SK-N-SH treated with all-trans-retinoic acid at 6 μM for 48 hours (cell line): ENCODE data around the gene HIBCH.

ENCODE experiments used
- ATAC-seq: fragments of 200-7000 bp; cut with Tn5 transposase; 3 replicates; pipeline ENCODE4 v1.9.1; 2020; ENCODE audit warnings: mild to moderate bottlenecking, moderate library complexity
- ARNTL ChIP-seq: fragments of 450-650 bp; formaldehyde crosslinking; IDR thresholded peaks from 2 replicates; pipeline ENCODE4 v1.5.0; 2020; ENCODE audit warnings: low read depth, mild to moderate bottlenecking, moderate library complexity, borderline replicate concordance
- BACH2 ChIP-seq: fragments of 250-450 bp; sonication (Bioruptor Pico); IDR thresholded peaks from 2 replicates; pipeline ENCODE4 v1.9.0; 2021; ENCODE audit warnings: mild to moderate bottlenecking, borderline replicate concordance
- CSDC2 ChIP-seq: fragments of 250-450 bp; sonication (Bioruptor Pico); IDR thresholded peaks from 2 replicates; pipeline ENCODE4 v1.5.0; 2020; ENCODE audit warnings: mild to moderate bottlenecking, moderate library complexity
- ESRRG ChIP-seq: fragments of 250-450 bp; sonication (Bioruptor Pico); IDR thresholded peaks from 2 replicates; pipeline ENCODE4 v1.6.1; 2021; ENCODE audit warnings: mild to moderate bottlenecking
- GLIS3 ChIP-seq: fragments of 250-450 bp; sonication (Bioruptor Pico); IDR thresholded peaks from 2 replicates; pipeline ENCODE4 v1.5.0; 2020; ENCODE audit warnings: mild to moderate bottlenecking, moderate library complexity
- ISL1 ChIP-seq: fragments of 250-450 bp; sonication (Bioruptor Pico); IDR thresholded peaks from 2 replicates; pipeline ENCODE4 v2.1.2; 2022; ENCODE audit warnings: mild to moderate bottlenecking, moderate library complexity
- OSR1 ChIP-seq: fragments of 250-450 bp; sonication (Bioruptor Pico); IDR thresholded peaks from 2 replicates; pipeline ENCODE4 v1.8.0; 2022; ENCODE audit warnings: moderate library complexity, mild to moderate bottlenecking, inconsistent platforms
- PATZ1 ChIP-seq: fragments of 250-450 bp; sonication (Bioruptor Pico); IDR thresholded peaks from 2 replicates; pipeline ENCODE4 v1.8.0; 2020; ENCODE audit warnings: mild to moderate bottlenecking, moderate library complexity, borderline replicate concordance
- POU6F1 ChIP-seq: fragments of 250-450 bp; sonication (Bioruptor Pico); IDR thresholded peaks from 2 replicates; pipeline ENCODE4 v1.8.0; 2021; ENCODE audit warnings: low read depth, mild to moderate bottlenecking, moderate library complexity, borderline replicate concordance
- PPARA ChIP-seq: fragments of 250-450 bp; sonication (Bioruptor Pico); IDR thresholded peaks from 2 replicates; pipeline ENCODE4 v1.5.0; 2020; ENCODE audit warnings: mild to moderate bottlenecking, borderline replicate concordance
- RARB ChIP-seq: fragments of 250-450 bp; sonication (Bioruptor Pico); IDR thresholded peaks from 2 replicates; pipeline ENCODE4 v1.8.0; 2021; ENCODE audit warnings: mild to moderate bottlenecking, moderate library complexity
- SNAI2 ChIP-seq: fragments of 250-450 bp; sonication (Bioruptor Pico); IDR thresholded peaks from 2 replicates; pipeline ENCODE4 v1.5.0; 2020; ENCODE audit warnings: mild to moderate bottlenecking, moderate library complexity
- TCF4 ChIP-seq: fragments of 250-450 bp; sonication (Bioruptor Pico); IDR thresholded peaks from 2 replicates; pipeline ENCODE4 v1.8.0; 2021; ENCODE audit warnings: mild to moderate bottlenecking, moderate library complexity, borderline replicate concordance
- TOX ChIP-seq: fragments of 250-450 bp; sonication (Bioruptor Pico); IDR thresholded peaks from 2 replicates; pipeline ENCODE4 v1.8.0; 2021; ENCODE audit warnings: mild to moderate bottlenecking, moderate library complexity, borderline replicate concordance
- ZFP30 ChIP-seq: fragments of 450-650 bp; formaldehyde crosslinking; IDR thresholded peaks from 2 replicates; pipeline ENCODE4 v1.5.0; 2022; ENCODE audit warnings: mild to moderate bottlenecking, moderate library complexity
- ZNF565 ChIP-seq: fragments of 450-650 bp; formaldehyde crosslinking; conservative IDR thresholded peaks from 2 replicates; pipeline ENCODE4 v1.5.0; 2020; ENCODE audit warnings: low read depth, mild to moderate bottlenecking, moderate library complexity
- ZNF70 ChIP-seq: fragments of 450-650 bp; formaldehyde crosslinking; IDR thresholded peaks from 2 replicates; pipeline ENCODE4 v1.5.0; 2020; ENCODE audit warnings: mild to moderate bottlenecking, moderate library complexity
- ZNF8 ChIP-seq: fragments of 450-650 bp; formaldehyde crosslinking; IDR thresholded peaks from 2 replicates; pipeline ENCODE4 v1.5.0; 2020; ENCODE audit warnings: mild to moderate bottlenecking, moderate library complexity
- TF ChIP-seq, protein P1 (sequence below): fragments of 250-450 bp; sonication (Bioruptor Pico); IDR thresholded peaks from 2 replicates; pipeline ENCODE4 v1.5.1; 2021; ENCODE audit warnings: mild to moderate bottlenecking, moderate library complexity
- TF ChIP-seq, protein P2 (sequence below): fragments of 250-450 bp; sonication (Bioruptor Pico); IDR thresholded peaks from 2 replicates; pipeline ENCODE4 v1.5.0; 2020; ENCODE audit warnings: mild to moderate bottlenecking, moderate library complexity
- TF ChIP-seq, protein P3 (sequence below): fragments of 250-450 bp; sonication (Bioruptor Pico); IDR thresholded peaks from 2 replicates; pipeline ENCODE4 v1.5.1; 2020; ENCODE audit warnings: low read depth, mild to moderate bottlenecking, moderate library complexity

The HIBCH gene

DNA sequence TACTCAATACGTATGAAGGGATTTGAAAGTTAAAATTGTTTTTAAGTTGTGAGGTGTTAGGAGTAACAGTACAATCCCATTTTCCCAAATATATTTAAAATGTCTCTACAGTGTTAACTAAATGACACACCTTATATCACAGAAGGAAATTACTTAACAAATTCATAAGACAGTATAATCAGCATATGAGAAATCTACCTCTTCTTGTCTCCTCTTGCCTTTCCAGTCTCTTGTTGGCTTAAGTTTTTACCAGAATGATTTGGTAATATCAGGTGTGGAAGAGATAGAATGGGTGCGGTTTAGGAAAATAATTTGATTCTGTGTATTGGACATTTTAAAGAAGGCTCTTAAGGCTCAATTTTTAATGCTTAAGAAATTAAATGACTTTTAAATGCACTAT, 14.3 kb upstream of the HIBCH start (continued):
- TF ChIP-seq POU6F1 (CRISPR knock-in tag): no peak

GRCh38 chr2:190333395-190333794, 13.8 kb upstream of the HIBCH start:
- ATAC-seq: no peak

DNA sequence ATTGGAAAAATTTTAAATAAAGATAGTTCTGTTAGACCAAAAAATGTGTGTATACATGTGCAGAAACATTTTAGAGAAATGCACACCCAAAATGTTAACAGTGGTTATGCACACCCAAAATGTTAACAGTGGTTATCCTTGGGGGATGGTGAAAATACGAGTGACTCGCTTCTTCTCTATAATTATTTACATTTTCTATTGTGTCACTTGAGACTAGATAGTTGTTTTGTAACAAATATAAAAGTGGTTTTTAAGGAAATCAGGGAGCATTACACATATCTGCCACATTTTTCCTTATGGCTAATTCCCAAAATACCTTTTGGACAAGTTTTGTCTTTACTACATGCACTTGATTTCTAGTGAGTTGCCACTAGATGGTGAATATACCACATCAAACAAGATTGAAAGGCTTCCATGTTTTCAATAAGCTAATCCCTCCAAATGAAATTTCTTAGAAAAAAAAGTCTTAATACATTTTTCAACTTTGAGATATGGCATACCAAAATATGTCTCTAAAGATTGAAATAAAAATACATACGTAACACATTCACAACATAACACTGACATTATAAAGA, 9.0 kb upstream of the HIBCH start:
- ATAC-seq: no peak
- TF ChIP-seq POU6F1 (CRISPR knock-in tag) (no peak), PPARA (no peak), CSDC2 (CRISPR knock-in tag) (no peak), PATZ1 (no peak), TOX (CRISPR knock-in tag) (no peak), SNAI2 (CRISPR knock-in tag) (no peak), ARNTL (no peak), ESRRG (CRISPR knock-in tag) (no peak), RARB (CRISPR knock-in tag) (no peak), ISL1 (no peak)

More at GRCh38 chr2:190333395-190333794, 13.8 kb upstream of the HIBCH start:
- TF ChIP-seq TCF4 (CRISPR knock-in tag): no peak
- TF ChIP-seq ZNF565: no peak
- no peak for TF ChIP-seq ISL1
- TF ChIP-seq POU6F1 (CRISPR knock-in tag): no peak
- no peak for TF ChIP-seq ZNF8 (CRISPR knock-in tag)
- TF ChIP-seq GLIS3 (CRISPR knock-in tag): no peak
- no peak for TF ChIP-seq ARNTL
- TF ChIP-seq, protein P1, sequence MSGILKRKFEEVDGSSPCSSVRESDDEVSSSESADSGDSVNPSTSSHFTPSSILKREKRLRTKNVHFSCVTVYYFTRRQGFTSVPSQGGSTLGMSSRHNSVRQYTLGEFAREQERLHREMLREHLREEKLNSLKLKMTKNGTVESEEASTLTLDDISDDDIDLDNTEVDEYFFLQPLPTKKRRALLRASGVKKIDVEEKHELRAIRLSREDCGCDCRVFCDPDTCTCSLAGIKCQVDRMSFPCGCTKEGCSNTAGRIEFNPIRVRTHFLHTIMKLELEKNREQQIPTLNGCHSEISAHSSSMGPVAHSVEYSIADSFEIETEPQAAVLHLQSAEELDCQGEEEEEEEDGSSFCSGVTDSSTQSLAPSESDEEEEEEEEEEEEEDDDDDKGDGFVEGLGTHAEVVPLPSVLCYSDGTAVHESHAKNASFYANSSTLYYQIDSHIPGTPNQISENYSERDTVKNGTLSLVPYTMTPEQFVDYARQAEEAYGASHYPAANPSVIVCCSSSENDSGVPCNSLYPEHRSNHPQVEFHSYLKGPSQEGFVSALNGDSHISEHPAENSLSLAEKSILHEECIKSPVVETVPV: no peak
- no peak for TF ChIP-seq RARB (CRISPR knock-in tag)
- TF ChIP-seq BACH2: no peak
- TF ChIP-seq ZFP30: no peak
- TF ChIP-seq CSDC2 (CRISPR knock-in tag): no peak
- no peak for TF ChIP-seq ZNF70 (CRISPR knock-in tag)
- TF ChIP-seq ESRRG (CRISPR knock-in tag): no peak
- TF ChIP-seq, protein P2, sequence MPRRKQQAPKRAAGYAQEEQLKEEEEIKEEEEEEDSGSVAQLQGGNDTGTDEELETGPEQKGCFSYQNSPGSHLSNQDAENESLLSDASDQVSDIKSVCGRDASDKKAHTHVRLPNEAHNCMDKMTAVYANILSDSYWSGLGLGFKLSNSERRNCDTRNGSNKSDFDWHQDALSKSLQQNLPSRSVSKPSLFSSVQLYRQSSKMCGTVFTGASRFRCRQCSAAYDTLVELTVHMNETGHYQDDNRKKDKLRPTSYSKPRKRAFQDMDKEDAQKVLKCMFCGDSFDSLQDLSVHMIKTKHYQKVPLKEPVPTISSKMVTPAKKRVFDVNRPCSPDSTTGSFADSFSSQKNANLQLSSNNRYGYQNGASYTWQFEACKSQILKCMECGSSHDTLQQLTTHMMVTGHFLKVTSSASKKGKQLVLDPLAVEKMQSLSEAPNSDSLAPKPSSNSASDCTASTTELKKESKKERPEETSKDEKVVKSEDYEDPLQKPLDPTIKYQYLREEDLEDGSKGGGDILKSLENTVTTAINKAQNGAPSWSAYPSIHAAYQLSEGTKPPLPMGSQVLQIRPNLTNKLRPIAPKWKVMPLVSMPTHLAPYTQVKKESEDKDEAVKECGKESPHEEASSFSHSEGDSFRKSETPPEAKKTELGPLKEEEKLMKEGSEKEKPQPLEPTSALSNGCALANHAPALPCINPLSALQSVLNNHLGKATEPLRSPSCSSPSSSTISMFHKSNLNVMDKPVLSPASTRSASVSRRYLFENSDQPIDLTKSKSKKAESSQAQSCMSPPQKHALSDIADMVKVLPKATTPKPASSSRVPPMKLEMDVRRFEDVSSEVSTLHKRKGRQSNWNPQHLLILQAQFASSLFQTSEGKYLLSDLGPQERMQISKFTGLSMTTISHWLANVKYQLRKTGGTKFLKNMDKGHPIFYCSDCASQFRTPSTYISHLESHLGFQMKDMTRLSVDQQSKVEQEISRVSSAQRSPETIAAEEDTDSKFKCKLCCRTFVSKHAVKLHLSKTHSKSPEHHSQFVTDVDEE (CRISPR knock-in tag): no peak
- TF ChIP-seq, protein P3, sequence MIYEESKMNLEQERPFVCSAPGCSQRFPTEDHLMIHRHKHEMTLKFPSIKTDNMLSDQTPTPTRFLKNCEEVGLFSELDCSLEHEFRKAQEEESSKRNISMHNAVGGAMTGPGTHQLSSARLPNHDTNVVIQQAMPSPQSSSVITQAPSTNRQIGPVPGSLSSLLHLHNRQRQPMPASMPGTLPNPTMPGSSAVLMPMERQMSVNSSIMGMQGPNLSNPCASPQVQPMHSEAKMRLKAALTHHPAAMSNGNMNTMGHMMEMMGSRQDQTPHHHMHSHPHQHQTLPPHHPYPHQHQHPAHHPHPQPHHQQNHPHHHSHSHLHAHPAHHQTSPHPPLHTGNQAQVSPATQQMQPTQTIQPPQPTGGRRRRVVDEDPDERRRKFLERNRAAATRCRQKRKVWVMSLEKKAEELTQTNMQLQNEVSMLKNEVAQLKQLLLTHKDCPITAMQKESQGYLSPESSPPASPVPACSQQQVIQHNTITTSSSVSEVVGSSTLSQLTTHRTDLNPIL (CRISPR knock-in tag): no peak
- TF ChIP-seq OSR1 (CRISPR knock-in tag): no peak
- no peak for TF ChIP-seq PPARA
- TF ChIP-seq, all 23 proteins: peak for 0
